Stimulated activated CD8-positive, alpha-beta memory T cell treated with anti-CD3 and anti-CD28 coated beads, Interleukin-12 subunit alpha, Interleukin-12 subunit beta, amount 100 ng/mL, for 24 hours (primary cell): ENCODE results near the gene SCARF2.
A peak's percentile ranks its signal among the peaks of the same experiment; 100 is the strongest.

Source experiments
- DNase-seq: peaks from one replicate; pipeline ENCODE4 v3.0.0-alpha.2; 2020; ENCODE audit errors: extremely low read depth

Gene SCARF2

GRCh38 chr22:20439928-20440575, 2.4 kb upstream of the SCARF2 start:
- DNase-seq, result no peak

DNA sequence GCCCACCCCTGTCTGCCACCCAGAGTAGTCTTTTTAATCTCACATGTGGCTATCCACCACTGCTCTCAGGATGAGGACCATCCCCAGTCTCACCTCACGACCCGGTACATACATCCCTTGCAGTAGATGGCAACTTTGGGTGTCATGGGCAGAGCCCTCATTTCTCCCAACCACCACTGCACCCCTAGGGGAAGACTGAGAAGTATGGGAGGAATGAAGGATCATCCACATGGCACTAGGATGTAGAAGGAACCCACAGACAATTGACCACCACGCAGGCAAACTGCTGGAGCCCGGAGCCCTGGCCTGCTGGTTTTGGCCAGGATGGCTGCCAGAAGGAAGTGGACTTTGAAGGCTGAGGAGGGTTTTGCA, 1.9 kb upstream of the SCARF2 start:
- DNase-seq, result no peak

GRCh38 chr22:20438678-20439492, 1.3 kb upstream of the SCARF2 start:
- DNase-seq, result no peak

GRCh38 chr22:20438427-20438677, 727 bp upstream of the SCARF2 start:
- no peak for DNase-seq

GRCh38 chr22:20436768-20437612, 635 bp downstream of the SCARF2 start:
- DNase-seq, result no peak

DNA sequence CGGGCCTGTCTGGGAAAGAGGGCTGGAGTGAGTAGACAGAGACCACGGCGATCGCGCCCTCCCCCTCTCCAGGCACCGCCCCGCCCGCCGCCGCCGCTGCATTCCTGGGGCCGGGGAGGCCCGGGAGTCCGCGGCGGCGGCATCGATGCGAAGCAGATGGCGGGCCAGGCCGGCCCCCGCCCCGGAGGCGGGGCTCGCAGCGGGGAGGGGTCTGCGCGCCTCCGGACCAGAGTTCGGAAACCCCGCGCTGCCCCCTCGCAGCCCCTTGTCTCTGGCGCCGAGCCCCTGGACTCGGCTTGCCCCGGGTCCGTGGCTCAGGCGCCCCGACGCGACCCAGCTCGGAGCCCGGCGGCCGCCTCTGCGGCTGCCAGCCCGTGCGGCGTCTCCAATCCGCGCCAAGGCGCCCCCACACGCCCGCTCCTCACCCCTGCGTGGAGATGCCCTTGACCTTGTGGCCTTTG, 1.3 kb downstream of the SCARF2 start:
- no peak for DNase-seq

DNA sequence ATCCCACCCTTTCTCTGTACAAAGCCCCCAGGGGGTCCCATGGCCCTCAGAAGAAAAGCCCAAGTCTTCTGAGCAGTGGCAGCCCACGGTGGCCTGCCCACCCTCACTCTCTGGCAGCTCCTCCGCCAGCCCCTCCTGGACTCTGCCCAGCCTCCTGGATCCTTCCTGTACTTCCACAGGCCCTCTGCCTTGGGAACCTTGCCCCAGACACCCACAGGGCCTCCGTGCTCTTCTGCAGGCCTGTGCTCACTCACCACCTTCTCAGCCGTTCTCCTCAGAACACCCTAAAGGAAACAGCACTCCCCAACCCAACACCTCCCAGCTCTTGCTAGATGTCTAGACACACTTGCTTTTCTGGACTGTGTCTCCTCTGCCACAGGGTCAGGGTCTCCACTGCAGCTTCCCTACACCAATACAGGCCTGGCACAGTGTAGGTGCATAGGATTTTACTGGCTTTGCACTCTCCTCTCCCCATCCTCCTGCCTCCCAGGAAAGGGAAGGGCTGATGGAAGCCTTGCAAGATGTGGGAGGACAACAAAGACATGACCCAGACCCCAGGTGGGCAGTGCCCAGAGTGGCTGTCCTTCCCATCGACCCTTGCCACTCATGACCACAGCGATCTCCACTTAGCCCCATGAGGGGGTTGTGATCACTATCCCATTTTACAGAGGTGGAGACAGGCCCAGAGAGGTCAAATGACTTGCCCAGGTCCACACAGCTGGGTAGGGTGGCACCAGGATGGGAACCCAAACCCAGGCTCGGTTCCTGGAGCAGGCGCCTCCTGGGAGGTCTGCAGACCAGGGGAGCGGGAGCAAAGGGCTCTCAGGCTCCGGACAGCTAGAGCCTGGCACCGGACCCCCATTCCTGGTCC, 2.0 kb downstream of the SCARF2 start:
- no peak for DNase-seq

DNA sequence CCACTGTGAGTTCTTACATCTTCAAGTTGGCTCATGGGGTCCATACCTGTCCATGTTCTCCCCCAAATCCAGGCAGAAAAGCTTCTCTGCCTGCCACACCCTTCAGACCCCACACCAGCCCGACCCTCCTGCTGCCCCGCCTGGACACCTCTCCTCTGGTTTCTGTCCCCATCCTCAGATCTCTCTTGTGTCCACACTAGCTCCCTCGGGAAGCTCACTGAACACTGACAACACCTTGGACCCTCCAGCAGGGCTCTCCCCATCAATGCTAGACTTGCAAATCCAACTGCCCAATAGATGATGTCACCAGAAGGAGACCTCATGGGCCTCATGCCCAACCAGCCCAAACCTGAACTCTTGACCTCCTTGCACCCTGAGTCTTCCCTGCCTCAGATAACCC, 2.9 kb downstream of the SCARF2 start:
- no peak for DNase-seq

DNA sequence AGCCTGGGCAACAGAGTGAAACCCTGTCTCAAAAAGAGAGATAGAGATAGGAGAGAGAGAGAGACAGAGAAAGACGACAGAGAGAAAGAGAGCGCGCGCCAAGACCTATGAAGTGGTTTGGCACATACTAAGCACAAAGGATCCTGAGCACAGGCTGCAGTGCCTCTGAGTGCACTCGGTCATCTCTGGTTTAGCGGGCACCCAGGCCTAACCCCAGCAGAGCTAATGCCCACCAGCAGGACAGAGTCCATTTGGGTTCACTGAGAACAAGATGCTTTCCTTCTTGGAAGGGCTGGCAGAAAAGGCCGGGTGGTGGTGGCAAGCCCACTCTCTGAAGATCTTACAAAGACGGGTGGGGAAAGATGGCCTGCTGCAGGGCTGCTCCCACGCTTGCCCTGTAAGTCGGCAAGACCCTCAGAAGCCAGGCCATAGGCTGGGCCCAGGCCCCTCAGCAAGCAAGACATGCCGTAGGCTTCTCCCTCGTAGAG, 3.3 kb downstream of the SCARF2 start:
- no peak for DNase-seq

DNA sequence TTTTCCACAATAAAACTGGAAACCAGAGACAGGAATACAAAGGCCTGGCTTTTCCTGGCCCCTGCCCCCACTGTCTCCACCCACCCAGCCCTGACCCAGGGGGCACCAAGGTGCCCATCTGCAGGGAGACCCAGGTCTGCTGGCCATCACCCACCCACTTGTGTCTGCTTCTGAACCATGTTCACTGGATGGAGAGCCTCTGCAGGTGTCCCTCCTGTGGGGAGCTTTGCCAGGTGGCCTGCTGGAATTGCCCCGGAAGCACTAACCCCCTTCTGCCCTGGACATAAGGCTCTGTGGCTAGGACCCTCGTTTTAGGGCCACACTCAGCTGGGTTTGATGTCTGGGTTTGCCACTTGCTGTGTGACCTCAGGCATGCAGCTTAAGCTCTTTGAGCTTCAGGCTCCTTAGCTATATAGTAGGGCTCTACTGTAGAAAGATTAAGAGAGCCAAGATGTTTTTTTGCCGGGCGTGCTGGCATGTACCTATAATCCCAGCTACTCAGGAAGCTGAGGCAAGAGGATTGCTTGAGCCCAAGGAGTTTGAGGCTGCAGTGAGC, 3.9 kb downstream of the SCARF2 start:
- DNase-seq, result no peak

GRCh38 chr22:20433191-20433590, 4.4 kb downstream of the SCARF2 start:
- DNase-seq, result no peak

DNA sequence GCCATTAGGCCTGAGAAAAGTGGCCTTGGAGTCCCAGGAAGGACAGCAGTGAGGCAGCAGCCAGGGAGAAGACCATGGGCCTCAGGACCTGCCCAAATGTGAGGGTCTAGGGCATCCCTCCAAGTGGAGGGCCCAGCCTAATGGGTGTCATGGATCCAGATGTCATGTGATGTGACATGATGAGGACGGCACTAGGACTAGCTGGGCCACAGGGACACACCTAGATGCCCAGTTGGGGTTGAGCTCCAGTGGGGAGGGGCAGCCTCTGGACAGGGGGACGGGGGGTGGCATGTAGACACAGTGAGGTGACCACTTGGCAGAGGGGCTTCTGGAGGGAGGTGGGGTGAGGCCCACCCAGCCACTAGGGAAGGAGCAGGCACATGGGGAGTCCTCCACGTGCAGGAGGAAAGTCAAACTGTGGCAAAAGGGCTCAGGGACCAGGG, 5.4 kb downstream of the SCARF2 start:
- no peak for DNase-seq

DNA sequence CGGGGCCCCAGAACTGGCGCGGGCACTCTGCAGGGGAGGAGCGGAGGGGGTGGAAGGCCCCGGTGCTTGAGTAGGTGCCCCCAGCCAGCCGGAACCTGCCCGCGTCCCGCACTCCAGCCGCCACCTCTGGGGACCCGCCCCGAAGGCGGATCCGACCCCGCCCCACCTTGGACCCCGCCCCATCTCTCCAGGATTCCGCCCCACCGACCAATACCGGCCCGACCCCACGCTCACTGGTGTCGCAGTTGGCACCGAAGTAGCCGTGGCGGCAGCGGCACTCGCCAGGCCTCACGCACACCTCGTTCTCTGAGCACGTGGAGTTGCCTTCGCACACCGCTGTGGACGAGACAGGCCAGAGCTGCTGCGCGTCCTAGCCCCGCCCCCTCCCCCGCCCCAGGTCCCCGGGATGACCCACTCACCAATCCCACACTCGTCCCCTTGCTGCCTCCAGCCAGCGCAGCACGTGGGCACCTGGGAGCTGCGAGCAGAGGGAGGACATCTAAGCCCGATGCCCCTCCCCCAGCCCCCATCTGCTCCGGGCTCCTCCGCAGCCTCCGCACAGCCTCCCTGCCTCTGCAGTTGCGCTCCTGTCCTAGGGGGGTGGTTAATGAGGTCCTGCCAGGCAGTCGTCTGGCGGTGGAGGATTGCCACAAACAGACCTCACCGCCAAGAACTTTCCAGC, 6.0 kb downstream of the SCARF2 start:
- DNase-seq, result no peak

DNA sequence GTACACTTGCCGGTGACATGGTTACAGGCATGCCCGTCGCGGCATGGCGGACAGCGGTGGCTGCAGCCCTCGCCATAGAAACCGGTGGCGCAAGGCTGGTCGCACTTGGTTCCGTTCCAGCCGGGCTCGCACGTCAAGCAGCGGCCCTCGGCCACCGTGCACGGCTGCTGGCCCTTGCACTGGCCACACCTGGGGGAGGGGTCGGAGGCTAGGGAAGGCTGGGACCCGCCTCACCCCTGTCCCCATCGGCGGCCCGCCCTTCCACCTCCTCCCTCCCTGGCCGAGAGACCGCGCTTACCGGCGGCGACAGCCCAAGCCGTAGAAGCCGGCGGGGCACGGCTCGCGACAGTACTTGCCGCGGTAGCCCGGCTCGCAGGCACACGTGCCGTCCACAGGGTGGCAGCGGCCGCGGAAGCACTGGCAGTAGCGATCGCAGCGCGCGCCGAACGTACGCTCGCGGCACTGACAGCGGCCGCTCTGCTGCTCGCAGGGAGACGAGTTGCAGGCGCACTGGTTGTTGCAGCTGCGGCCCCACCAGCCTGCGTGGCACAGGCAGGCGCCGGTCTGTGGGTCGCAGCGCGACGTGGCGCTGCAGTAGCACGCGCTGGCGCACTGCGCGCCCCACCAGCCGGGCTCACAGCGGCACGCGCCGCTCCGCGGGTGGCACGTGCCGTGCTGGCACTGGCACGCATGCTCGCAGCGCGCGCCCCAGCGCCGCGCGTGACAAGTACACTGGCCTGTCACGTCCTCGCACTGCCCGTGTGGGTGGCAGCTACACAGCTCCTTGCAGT, 6.7 kb downstream of the SCARF2 start:
- no peak for DNase-seq

DNA sequence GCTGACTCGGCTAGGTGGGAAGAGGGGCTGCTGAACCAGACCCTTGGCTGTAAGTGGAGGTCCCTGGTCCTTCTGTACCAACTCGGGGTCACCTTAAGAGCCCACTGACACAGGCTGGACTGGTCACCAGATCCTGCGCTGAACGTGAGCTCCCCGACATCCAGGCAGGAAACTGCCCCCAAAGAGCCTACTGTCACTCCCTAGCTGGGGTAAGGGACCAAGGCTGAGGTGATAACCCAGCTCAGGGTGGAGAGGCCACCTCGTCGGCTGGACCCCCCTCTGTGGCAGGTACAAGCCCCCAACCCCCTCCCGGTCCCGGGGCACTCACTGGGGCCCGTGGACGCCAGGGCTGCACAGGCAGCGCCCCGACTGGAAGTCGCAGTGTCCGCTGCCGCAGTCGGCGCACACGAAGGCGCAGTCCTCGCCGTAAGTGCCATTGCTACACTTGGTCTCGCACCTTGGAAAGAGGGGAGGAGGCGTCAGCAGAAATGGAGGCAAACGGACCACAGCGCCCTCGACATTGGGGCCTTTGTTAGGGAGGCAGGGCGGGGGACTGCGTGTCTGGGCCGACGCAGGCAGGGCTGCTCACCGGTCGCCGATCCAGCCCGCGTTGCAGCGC, 7.4 kb downstream of the SCARF2 start:
- DNase-seq, result no peak

DNA sequence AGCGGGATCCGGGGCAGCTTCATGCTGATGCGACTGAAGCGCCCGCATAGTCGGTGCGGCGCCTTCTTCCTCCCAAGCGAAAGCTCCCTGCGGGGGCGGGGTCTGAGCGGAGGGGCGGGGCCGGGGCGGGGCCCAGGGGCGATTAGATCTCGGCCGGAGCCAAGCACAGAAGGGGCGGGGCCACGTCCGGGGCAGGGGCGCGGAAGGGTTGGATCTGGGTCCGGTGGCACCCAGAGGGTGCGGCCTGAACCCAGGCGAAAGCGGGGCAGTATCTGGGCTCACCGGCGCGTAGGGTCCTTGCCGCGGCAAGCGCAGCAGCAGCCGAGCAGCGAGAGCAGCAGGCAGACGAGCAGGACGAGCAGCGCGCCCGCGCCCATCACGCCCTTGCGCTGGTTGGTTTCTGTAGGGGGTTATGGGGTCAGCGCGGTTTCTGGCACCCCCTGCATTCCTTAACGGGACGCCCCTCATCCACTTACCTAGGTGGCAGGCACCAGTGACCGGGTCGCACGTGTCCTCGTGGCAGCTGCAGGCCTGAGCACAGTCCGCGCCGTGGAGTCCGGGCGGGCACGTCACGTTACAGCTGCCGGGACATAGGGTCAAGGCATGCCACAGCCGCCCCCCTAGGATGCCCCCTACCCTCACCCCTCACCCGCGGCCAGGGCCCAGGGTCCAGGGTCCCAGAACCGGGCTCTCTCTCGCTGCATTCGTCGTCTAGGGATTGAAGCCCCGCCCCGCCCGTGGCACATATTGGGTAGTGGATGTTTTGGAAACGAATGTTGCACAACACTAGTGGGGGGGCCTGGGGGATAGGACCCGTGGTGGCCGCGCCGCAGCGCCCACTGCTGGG, 8.1 kb downstream of the SCARF2 start:
- peak; percentile 57 for DNase-seq

- no peak for DNase-seq
Measured at GRCh38 chr22:20428496-20429253, 8.9 kb downstream of the SCARF2 start.

DNA sequence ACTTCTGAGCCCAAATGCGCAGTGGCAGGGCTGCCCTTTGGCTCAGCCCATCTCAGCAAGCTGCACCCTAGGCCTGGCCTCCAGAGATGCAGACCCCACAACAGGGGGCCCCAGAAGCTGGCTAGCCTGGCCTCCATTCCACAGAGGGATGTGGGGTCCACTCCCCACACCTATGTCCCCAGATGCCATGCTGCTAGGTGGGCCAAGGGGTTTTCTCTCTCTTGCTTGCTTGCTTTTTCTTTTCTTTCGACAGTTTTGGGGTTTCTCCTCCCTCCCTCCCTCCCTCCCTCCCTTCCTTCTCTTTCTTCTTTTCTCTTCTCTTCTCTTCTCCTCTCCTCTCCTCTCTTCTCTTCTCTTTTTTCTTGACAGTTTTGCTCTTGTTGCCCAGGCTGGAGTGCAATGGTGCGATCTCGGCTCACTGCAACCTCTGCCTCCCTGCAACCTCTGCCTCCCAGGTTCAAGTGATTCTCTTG, 9.6 kb downstream of the SCARF2 start:
- no peak for DNase-seq
